Ishikawa (cell line): ENCODE data around the gene PTPRQ.

Experiments
- CEBPB ChIP-seq: IDR thresholded peaks from 2 replicates; pipeline ENCODE4 v1.6.1; 2012
- CREB1 ChIP-seq: IDR thresholded peaks from 2 replicates; pipeline ENCODE4 v1.6.1; 2012; ENCODE audit warnings: low read depth
- EGR1 ChIP-seq: IDR thresholded peaks from 2 replicates; pipeline ENCODE4 v1.6.1; 2012
- EP300 ChIP-seq: IDR thresholded peaks from 2 replicates; pipeline ENCODE4 v1.6.1; 2012; ENCODE audit warnings: borderline replicate concordance
- FOXM1 ChIP-seq: IDR thresholded peaks from 2 replicates; pipeline ENCODE4 v1.6.1; 2012; ENCODE audit warnings: low read depth, borderline replicate concordance
- MAX ChIP-seq: IDR thresholded peaks from 2 replicates; pipeline ENCODE4 v1.6.1; 2012
- RAD21 ChIP-seq: IDR thresholded peaks from 2 replicates; pipeline ENCODE4 v1.6.1; 2012; ENCODE audit warnings: low read depth
- REST ChIP-seq: IDR thresholded peaks from 2 replicates; pipeline ENCODE4 v1.6.1; 2012; ENCODE audit warnings: low read depth, mild to moderate bottlenecking
- TAF1 ChIP-seq: IDR thresholded peaks from 2 replicates; pipeline ENCODE4 v1.6.1; 2012; ENCODE audit warnings: low read depth, mild to moderate bottlenecking
- TCF12 ChIP-seq: IDR thresholded peaks from 2 replicates; pipeline ENCODE4 v1.6.1; 2012; ENCODE audit warnings: low read depth
- TEAD4 ChIP-seq: IDR thresholded peaks from 2 replicates; pipeline ENCODE4 v1.6.1; 2012
- YY1 ChIP-seq: IDR thresholded peaks from 2 replicates; pipeline ENCODE4 v1.6.1; 2012; ENCODE audit warnings: low read depth
- TF ChIP-seq, protein P1 (sequence below): IDR thresholded peaks from 2 replicates; pipeline ENCODE4 v1.6.1; 2012

DNA sequence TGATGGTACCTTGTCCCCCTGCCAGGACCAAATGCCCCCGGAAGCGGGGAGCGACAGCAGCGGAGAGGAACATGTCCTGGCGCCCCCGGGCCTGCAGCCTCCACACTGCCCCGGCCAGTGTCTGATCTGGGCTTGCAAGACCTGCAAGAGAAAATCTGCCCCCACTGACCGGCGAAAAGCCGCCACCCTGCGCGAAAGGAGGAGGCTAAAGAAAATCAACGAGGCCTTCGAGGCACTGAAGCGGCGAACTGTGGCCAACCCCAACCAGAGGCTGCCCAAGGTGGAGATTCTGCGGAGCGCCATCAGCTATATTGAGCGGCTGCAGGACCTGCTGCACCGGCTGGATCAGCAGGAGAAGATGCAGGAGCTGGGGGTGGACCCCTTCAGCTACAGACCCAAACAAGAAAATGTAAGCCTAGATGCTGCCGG is 263.8 kb downstream of the PTPRQ start:
- no peak for TF ChIP-seq TAF1
- TF ChIP-seq EP300 = no peak
- no peak for TF ChIP-seq RAD21
- no peak for TF ChIP-seq MAX
- no peak for TF ChIP-seq YY1
- no peak for TF ChIP-seq REST
- TF ChIP-seq CREB1 = no peak
- TF ChIP-seq, protein P1, sequence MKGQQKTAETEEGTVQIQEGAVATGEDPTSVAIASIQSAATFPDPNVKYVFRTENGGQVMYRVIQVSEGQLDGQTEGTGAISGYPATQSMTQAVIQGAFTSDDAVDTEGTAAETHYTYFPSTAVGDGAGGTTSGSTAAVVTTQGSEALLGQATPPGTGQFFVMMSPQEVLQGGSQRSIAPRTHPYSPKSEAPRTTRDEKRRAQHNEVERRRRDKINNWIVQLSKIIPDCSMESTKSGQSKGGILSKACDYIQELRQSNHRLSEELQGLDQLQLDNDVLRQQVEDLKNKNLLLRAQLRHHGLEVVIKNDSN = no peak
- TF ChIP-seq FOXM1 = no peak
- no peak for TF ChIP-seq EGR1
- no peak for TF ChIP-seq CEBPB
- no peak for TF ChIP-seq TCF12
- no peak for TF ChIP-seq TEAD4
